AG04450 (cell line): Measurements from ENCODE around the gene SLC10A7. TPM values are rescaled to one million over a fixed set of nuclear protein-coding genes. Genes with fewer than 3 reads are reported as not detected.
A peak's percentile ranks its signal among the peaks of the same experiment; 100 is the strongest.

ENCODE experiments used
- CTCF ChIA-PET: fragments of 300-600, 350-600 bp; formaldehyde crosslinking; extraction: SDS; loops from one replicate; lab custom pipeline; 2022; ENCODE audit warnings: antibody characterized with exemption, inconsistent platforms; lab: Charles Lee
- POLR2A ChIA-PET: fragments of 350-600 bp; formaldehyde crosslinking; extraction: SDS; loops from one replicate; lab custom pipeline; 2021; ENCODE audit warnings: antibody characterized with exemption, inconsistent platforms; lab: Yijun Ruan, JAX
- DNase-seq: peaks from one replicate; pipeline ENCODE4 v3.0.0-alpha.2; 2011; ENCODE audit warnings: low read depth, low spot score
- H3K27ac ChIP-seq: one replicate; pipeline ENCODE4 v1.5.1; 2012; ENCODE audit warnings: low read depth, low read length, control low read depth
- H3K27me3 ChIP-seq: one replicate; pipeline ENCODE4 v1.6.0; 2012; ENCODE audit warnings: low read length; ENCODE audit not compliant: control insufficient read depth, insufficient read depth
- H3K4me3 ChIP-seq: 2 replicates; pipeline ENCODE4 v1.5.1; 2011; ENCODE audit warnings: mild to moderate bottlenecking, low read depth, low read length, control low read depth
- H3K9me3 ChIP-seq: 2 replicates; pipeline ENCODE4 v1.5.1; 2012; ENCODE audit warnings: low read length; ENCODE audit not compliant: control insufficient read depth, insufficient read depth
- CTCF ChIP-seq: IDR thresholded peaks from 2 replicates; pipeline ENCODE4 v1.5.1; 2011; ENCODE audit warnings: low read depth, low read length, control low read depth, inconsistent platforms
- polyA plus RNA-seq: library from polyadenylated mRNA; depleted of rRNA; stranded (reverse); fragments of >200 nt; gene quantifications from 2 replicates; pipeline ENCODE4 v1.2.3, GENCODE V29; 2011

SLC10A7 gene
- polyA plus RNA-seq, 1 experiment = 13.8 TPM

- TF ChIP-seq CTCF = no peak
- Histone ChIP-seq H3K27me3 (no peaks in the 10 kb centered on the region), H3K27ac (peak overlapping the region; percentile 83), H3K9me3 (peaks cover 7% of the 10 kb centered on the region; the same call in 1 of the 2 replicates), H3K4me3 (peak overlapping the region; percentile 96)
- peak; percentile 52 for DNase-seq
- POLR2A ChIA-PET = interaction anchor here (1.8 kb wide), 1 partner anchor 179 kb away, joined by 5 read pairs; no protein-coding TSS in a partner anchor
- CTCF ChIA-PET = interaction anchor here (0.6 kb wide), 2 partner anchors 179 to 400 kb away, joined by 3 to 7 read pairs; no protein-coding TSS in a partner anchor
Observed at GRCh38 chr4:146522098-146522868, 543 bp upstream of the SLC10A7 start.

GRCh38 chr4:146520896-146521540 lies 722 bp downstream of the SLC10A7 start:
- ChIA-PET POLR2A (interaction anchor here (1.8 kb wide), 1 partner anchor 178 kb away, joined by 5 read pairs; no protein-coding TSS in a partner anchor), CTCF (interaction anchor here (1.9 kb wide), 1 partner anchor 180 kb away, joined by 4 read pairs; no protein-coding TSS in a partner anchor)
- H3K27ac ChIP-seq = peak overlapping the region; percentile 83
- DNase-seq = no peak
- peaks cover 7% of the 10 kb centered on the region; the same call in 1 of the 2 replicates for H3K9me3 ChIP-seq
- no peaks in the 10 kb centered on the region for H3K27me3 ChIP-seq
- no peak for TF ChIP-seq CTCF
- peak overlapping the region; percentile 96 for H3K4me3 ChIP-seq

GRCh38 chr4:146514651-146515357 lies 6.9 kb downstream of the SLC10A7 start:
- CTCF ChIA-PET = no interaction called here
- POLR2A ChIA-PET = no interaction called here

GRCh38 chr4:146513548-146513947 lies 8.2 kb downstream of the SLC10A7 start:
- Histone ChIP-seq H3K4me3 (no peak overlapping the region), H3K9me3 (no peaks in the 10 kb centered on the region), H3K27me3 (no peaks in the 10 kb centered on the region), H3K27ac (no peak overlapping the region)
- no peak for TF ChIP-seq CTCF
- no peak for DNase-seq
- ChIA-PET POLR2A (no interaction called here), CTCF (no interaction called here)

More at GRCh38 chr4:146514651-146515357, 6.9 kb downstream of the SLC10A7 start:
- no peak for TF ChIP-seq CTCF
- no peaks in the 10 kb centered on the region for H3K27me3 ChIP-seq
- H3K9me3 ChIP-seq = no peaks in the 10 kb centered on the region
- no peak overlapping the region for H3K4me3 ChIP-seq
- no peak for DNase-seq
- no peak overlapping the region for H3K27ac ChIP-seq
